ENCODE data around the gene ATP13A3.

Gene ATP13A3

GRCh38 chr3:194379651-194380050 lies 107.2 kb downstream of the ATP13A3 start:
- in situ Hi-C loops (cut with MboI; ENCODE audit: low sequenced_read_pairs): no loop called here

- in situ Hi-C loops (cut with MboI; ENCODE audit: low sequenced_read_pairs): no loop called here
Observed at GRCh38 chr3:194379231-194379630, 107.6 kb downstream of the ATP13A3 start.

GRCh38 chr3:194377708-194378107 lies 109.1 kb downstream of the ATP13A3 start:
- in situ Hi-C loops (cut with MboI; ENCODE audit: low sequenced_read_pairs): no loop called here

DNA sequence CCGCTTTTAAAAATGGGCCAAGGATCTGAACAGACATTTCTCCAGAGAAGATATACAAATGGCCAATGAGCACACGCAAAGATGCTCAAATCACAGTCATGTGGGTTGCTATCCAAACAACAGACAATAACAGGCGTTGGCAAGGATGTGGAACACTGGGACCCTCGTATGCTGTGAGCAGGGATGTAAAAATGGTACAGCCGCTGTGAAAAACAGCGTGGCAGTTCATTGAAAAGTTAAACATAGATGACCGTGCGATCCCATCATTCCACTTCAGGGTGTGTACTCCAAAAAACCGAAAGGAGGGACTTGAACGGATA lies 110.6 kb downstream of the ATP13A3 start:
- in situ Hi-C loops (cut with MboI; ENCODE audit: low sequenced_read_pairs): no loop called here

GRCh38 chr3:194375473-194376240 lies 111.1 kb downstream of the ATP13A3 start:
- in situ Hi-C loops (cut with MboI; ENCODE audit: low sequenced_read_pairs): no loop called here

GRCh38 chr3:194374935-194375334 lies 111.9 kb downstream of the ATP13A3 start:
- in situ Hi-C loops (cut with MboI; ENCODE audit: low sequenced_read_pairs): no loop called here

GRCh38 chr3:194373899-194374298 lies 112.9 kb downstream of the ATP13A3 start:
- in situ Hi-C loops (cut with MboI; ENCODE audit: low sequenced_read_pairs): no loop called here

GRCh38 chr3:194373028-194373427 lies 113.8 kb downstream of the ATP13A3 start:
- in situ Hi-C loops (cut with MboI; ENCODE audit: low sequenced_read_pairs): no loop called here

DNA sequence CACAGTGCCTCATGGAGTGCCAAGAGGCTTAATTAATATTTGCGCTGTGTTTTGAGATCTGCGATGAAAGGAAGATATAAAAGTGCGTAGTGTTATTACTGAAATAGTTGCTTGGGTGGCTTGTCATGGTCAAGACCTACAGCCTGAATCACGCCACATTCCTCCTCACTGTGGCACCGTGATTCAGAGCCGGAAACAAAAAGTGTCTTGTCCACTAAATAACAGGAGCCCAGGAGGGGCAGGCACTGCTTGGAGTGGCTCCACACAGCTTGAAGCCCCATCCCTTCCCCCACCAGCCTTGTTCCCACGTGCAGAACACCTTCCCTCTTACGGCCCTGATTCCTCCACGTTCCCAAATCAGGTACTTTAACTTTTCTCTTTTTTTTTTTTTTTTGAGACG lies 116.0 kb downstream of the ATP13A3 start:
- in situ Hi-C loops (cut with MboI; ENCODE audit: low sequenced_read_pairs): no loop called here

- in situ Hi-C loops (cut with MboI; ENCODE audit: low sequenced_read_pairs): no loop called here
Observed at GRCh38 chr3:194369522-194370279, 117.1 kb downstream of the ATP13A3 start, which contains the start of gene LRRC15. Gene LRRC15 (minus strand): TSS chr3:194369743. CDS start chr3:194361043, 8,700 bp downstream.

DNA sequence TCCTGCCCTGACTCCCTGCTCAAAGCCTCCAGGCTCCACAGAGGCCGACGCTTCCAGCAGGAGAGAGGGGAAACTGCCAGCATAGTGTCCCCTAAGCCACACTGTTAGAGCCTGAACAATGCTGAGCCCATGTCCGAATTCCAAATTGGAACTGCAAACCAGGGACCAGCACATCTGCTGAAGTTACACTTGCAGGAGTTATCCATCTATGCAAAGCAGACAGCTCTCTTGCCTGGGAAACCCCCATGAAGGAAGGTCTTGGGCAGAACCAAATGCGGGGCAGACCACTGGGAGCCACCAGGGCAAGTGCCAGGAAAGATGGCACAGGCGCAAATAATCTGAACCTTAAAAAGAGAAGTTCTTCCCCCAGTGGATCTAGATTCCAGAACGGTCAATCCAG lies 117.9 kb downstream of the ATP13A3 start:
- in situ Hi-C loops (cut with MboI; ENCODE audit: low sequenced_read_pairs): no loop called here

DNA sequence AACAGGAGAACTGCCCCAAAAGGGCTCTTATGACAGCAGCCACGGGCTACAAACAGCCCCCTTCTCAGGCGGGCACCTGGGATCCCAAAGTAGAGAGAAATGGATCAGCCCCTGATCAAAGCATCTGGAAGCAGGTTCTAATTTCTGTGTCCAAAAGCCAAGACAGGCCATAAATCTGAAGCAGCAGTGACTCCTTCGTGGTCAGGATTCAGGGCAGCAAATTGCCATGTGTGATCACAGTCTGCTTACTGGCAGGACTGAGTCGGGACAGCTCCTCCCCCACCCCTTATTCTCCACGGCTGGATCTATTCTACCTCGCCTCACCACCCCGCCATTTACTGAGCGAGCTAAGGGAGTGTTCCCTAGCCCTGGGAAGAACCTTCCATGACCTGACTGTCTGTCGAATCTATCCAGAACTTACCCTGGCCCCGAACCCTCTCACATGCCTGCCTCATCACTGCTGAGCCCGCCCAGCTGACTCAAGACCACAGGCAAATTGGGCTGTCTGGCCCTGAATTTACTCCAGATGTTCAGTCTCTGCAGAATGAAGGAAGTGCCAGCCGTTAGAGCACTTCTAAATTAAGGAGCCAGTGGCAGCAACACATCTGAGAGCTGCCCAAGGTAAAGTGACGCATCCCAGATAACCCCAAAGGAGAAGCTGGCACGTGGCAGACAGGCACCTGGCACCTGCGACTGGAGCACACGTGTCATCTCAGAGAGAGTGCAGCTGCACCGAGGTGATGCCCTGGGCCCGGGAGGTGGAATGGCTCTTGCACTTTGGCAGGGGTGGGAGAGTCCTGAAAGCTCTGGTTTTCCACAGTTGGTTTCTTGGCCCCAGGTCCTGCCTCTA lies 118.6 kb downstream of the ATP13A3 start:
- in situ Hi-C loops (cut with MboI; ENCODE audit: low sequenced_read_pairs): no loop called here

- in situ Hi-C loops (cut with MboI; ENCODE audit: low sequenced_read_pairs): no loop called here
Observed at GRCh38 chr3:194365978-194366490, 120.8 kb downstream of the ATP13A3 start.

DNA sequence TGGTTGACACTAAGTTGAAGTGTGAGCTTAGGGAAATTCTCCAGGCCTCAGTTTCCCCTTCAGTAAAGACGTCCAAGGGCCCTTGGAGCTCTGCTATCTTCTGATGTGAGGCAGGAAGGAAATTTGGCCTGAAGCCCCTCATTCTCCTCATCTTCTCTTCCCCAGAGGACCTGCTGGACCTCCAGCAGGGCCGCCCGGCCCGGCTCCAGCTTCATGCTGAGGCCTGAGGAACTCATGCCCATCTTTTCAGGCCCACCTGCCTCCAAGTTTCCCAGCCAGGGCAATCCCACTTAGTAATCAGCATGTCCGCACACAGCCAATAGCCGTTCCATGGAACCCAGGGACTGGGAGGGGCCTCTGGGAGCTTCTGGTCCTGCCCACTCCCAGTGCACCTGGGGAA lies 121.3 kb downstream of the ATP13A3 start:
- in situ Hi-C loops (cut with MboI; ENCODE audit: low sequenced_read_pairs): no loop called here

GRCh38 chr3:194364652-194365434 lies 122.0 kb downstream of the ATP13A3 start:
- in situ Hi-C loops (cut with MboI; ENCODE audit: low sequenced_read_pairs): no loop called here

- in situ Hi-C loops (cut with MboI; ENCODE audit: low sequenced_read_pairs): no loop called here
Observed at GRCh38 chr3:194364314-194364651, 122.5 kb downstream of the ATP13A3 start.

- in situ Hi-C loops (cut with MboI; ENCODE audit: low sequenced_read_pairs): no loop called here
Observed at GRCh38 chr3:194360568-194360967, 126.2 kb downstream of the ATP13A3 start.

- in situ Hi-C loops (cut with MboI; ENCODE audit: low sequenced_read_pairs): no loop called here
Observed at GRCh38 chr3:194357681-194358080, 129.1 kb downstream of the ATP13A3 start.

GRCh38 chr3:194355379-194355778 lies 131.4 kb downstream of the ATP13A3 start:
- in situ Hi-C loops (cut with MboI; ENCODE audit: low sequenced_read_pairs): no loop called here

GRCh38 chr3:194354315-194354714 lies 132.5 kb downstream of the ATP13A3 start:
- in situ Hi-C loops (cut with MboI; ENCODE audit: low sequenced_read_pairs): no loop called here
